Thoracic aorta (tissue), 2 donors: Measurements from ENCODE around the gene STK4. TPM values are rescaled to one million over a fixed set of nuclear protein-coding genes. Genes with fewer than 3 reads are reported as not detected.

Source experiments
- ATAC-seq: fragments of 150-250 bp; one replicate; pipeline ENCODE4 v1.8.0; 2017; ENCODE audit warnings: low read depth; ENCODE audit not compliant: insufficient number of reproducible peaks, low FRiP score
- DNase-seq: peaks from one replicate; pipeline ENCODE4 v3.0.0-alpha.2; 2020; ENCODE audit warnings: low spot score
- H3K27ac ChIP-seq, 2 donors: fragments of 200-600 bp; sonication (generic); 1 replicate in 1 of 2; 2 replicates in 1 of 2; pipeline ENCODE4 v1.5.1; 2016; ENCODE audit warnings: mild to moderate bottlenecking in 2 of 2, moderate library complexity in 2 of 2
- H3K27me3 ChIP-seq: fragments of 200-600 bp; sonication (generic); replicated peaks from 2 replicates; pipeline ENCODE4 v1.6.0; 2016; ENCODE audit warnings: mild to moderate bottlenecking; ENCODE audit not compliant: insufficient read depth
- H3K36me3 ChIP-seq: fragments of 200-600 bp; sonication (generic); one replicate; pipeline ENCODE4 v1.5.1; 2016
- H3K4me1 ChIP-seq, 2 donors: fragments of 200-600 bp; sonication (generic); 1 replicate in 1 of 2; 2 replicates in 1 of 2; pipeline versions ENCODE4 v1.5.1 to v1.6.0; 2016; ENCODE audit warnings: low read depth in 2 of 2, mild to moderate bottlenecking in 1 of 2; ENCODE audit not compliant: control insufficient read depth in 1 of 2
- H3K4me3 ChIP-seq: fragments of 200-600 bp; sonication (generic); 2 replicates; pipeline ENCODE4 v1.5.1; 2016; ENCODE audit warnings: mild to moderate bottlenecking
- H3K9me3 ChIP-seq: fragments of 200-600 bp; sonication (generic); 2 replicates; pipeline ENCODE4 v1.5.1; 2016
- CTCF ChIP-seq: fragments of 200-600 bp; sonication (generic); IDR thresholded peaks from one replicate; pipeline ENCODE4 v1.5.1; 2019; ENCODE audit warnings: antibody characterized with exemption
- total RNA-seq, 2 donors: library from RNA; depleted of rRNA; stranded (reverse); fragments of >200 nt; gene quantifications; one replicate each; pipeline versions ENCODE4 v1.1.0 to v1.2.3, GENCODE V29; 2016

Gene STK4
- total RNA-seq, 2 donors from 2014 or later = 30.3 to 47.9 TPM

DNA sequence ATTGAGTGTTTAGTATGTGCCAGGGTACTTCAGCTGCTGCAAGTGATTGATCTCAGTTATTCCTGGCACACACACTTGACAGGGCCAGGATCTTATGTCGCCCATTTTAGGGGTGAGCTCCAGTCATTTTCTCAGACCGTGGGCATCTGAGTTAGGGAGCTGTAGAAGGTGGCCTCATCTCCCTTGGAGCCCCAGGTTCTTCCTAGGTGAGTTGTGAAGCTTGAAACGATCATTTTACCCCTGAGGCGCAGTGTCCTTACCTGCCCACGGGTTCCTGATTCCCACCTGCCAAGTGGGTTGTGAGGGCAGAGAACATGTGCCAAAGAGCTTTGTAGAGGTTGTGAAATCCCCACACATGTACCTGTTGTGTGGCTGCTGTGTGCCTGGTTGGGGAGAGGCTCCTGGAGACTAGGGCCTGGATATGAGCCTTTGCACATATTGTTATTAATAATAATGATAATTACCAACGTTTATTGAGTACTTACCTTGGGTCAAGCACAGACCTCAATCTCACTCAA, 135.1 kb downstream of the STK4 start:
- DNase-seq = no peak
- no peaks in the 10 kb centered on the region for H3K9me3 ChIP-seq
- H3K27me3 ChIP-seq = no peaks in the 10 kb centered on the region
- no peaks in the 10 kb centered on the region for H3K36me3 ChIP-seq
- ATAC-seq = no peak
- no peak for TF ChIP-seq CTCF
- no peak overlapping the region for H3K27ac ChIP-seq
- H3K4me3 ChIP-seq = no peak overlapping the region
- H3K4me1 ChIP-seq = peaks cover 0 to 11% of the 10 kb centered on the region in 2 donors

GRCh38 chr20:45103072-45103471, 136.8 kb downstream of the STK4 start:
- Histone ChIP-seq H3K27me3 (no peaks in the 10 kb centered on the region), H3K27ac (no peak overlapping the region), H3K36me3 (no peaks in the 10 kb centered on the region), H3K9me3 (no peaks in the 10 kb centered on the region), H3K4me1 (peaks cover 0 to 5% of the 10 kb centered on the region in 2 donors), H3K4me3 (no peak overlapping the region)
- ATAC-seq (no peak), DNase-seq (no peak)
- no peak for TF ChIP-seq CTCF

DNA sequence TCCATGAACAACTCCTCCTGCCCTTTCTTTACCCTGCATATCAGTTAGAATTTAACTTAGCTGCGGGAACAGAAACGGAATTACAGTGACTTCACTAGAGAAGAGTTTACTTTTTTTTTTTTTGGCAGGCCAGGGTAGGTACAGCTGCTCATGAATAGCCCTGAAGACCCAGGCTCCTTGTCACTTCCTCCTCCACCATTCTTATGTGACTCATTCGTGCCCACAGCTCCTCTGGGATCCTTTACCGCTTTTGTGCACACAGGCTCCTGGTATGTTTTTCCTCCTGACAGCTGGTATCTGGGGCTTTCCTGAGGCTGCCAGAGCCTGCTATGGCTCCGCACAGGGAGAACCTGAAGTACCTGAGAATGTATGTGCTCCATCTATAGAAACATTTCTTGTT, 138.5 kb downstream of the STK4 start:
- Histone ChIP-seq H3K36me3 (no peaks in the 10 kb centered on the region), H3K27ac (no peak overlapping the region), H3K27me3 (no peaks in the 10 kb centered on the region), H3K9me3 (no peaks in the 10 kb centered on the region), H3K4me3 (no peak overlapping the region), H3K4me1 (no peaks in the 10 kb centered on the region)
- ATAC-seq = no peak
- no peak for TF ChIP-seq CTCF
- DNase-seq = no peak

GRCh38 chr20:45105317-45105716, 139.0 kb downstream of the STK4 start:
- H3K36me3 ChIP-seq = no peaks in the 10 kb centered on the region
- H3K4me1 ChIP-seq = no peaks in the 10 kb centered on the region
- no peaks in the 10 kb centered on the region for H3K27me3 ChIP-seq
- ATAC-seq = no peak
- no peak for DNase-seq
- no peak overlapping the region for H3K4me3 ChIP-seq
- no peaks in the 10 kb centered on the region for H3K9me3 ChIP-seq
- no peak for TF ChIP-seq CTCF
- no peak overlapping the region for H3K27ac ChIP-seq

DNA sequence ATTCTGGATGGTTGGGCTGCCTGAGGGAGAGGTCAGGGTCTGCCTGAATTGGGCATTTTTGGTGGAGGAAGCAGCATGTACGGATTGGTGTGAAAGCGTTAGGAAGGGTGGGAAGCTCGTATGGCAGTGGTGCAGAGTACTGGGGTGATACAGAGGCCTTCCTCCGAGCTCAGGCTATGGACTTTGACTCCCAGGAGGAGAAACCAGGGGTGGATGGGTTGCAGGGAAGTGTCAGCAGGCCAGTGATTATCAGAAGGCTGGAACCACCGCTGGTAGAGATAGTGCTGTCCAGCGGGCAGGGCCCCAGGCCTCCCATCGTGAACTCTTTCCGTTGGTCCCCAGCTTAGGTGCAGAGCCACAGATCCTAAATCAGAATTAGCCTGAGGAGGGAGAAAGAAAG, 143.3 kb downstream of the STK4 start:
- H3K36me3 ChIP-seq = no peaks in the 10 kb centered on the region
- H3K4me1 ChIP-seq = no peaks in the 10 kb centered on the region
- no peak overlapping the region for H3K27ac ChIP-seq
- no peaks in the 10 kb centered on the region for H3K9me3 ChIP-seq
- DNase-seq = no peak
- H3K27me3 ChIP-seq = no peaks in the 10 kb centered on the region
- no peak for TF ChIP-seq CTCF
- ATAC-seq = no peak
- H3K4me3 ChIP-seq = no peak overlapping the region
